Mononuclear cell (primary cell): Measurements from ENCODE around the gene CDKN2C. TPM values are rescaled to one million over a fixed set of nuclear protein-coding genes. Genes with fewer than 3 reads are reported as not detected.
"Not testable (repeated sequence)": the region's sequence is repeated elsewhere in the genome, so short reads cannot be mapped to it uniquely, and the experiment has no call there.

Experiments
- H3K27me3 ChIP-seq: 2 replicates; pipeline ENCODE4 v1.6.0; 2011; ENCODE audit warnings: low read length, control low read depth; ENCODE audit not compliant: insufficient read depth
- H3K4me1 ChIP-seq: 2 replicates; pipeline ENCODE4 v1.5.1; 2011; ENCODE audit warnings: mild to moderate bottlenecking, low read length, control low read depth; ENCODE audit not compliant: insufficient read depth
- H3K4me3 ChIP-seq: 2 replicates; pipeline ENCODE4 v1.5.1; 2011; ENCODE audit warnings: mild to moderate bottlenecking, low read length, moderate library complexity
- H3K9me3 ChIP-seq: 2 replicates; pipeline ENCODE4 v1.5.1; 2011; ENCODE audit warnings: low read depth, mild to moderate bottlenecking, control low read depth, low read length
- total RNA-seq: library from RNA; depleted of rRNA; stranded (reverse); fragments of >200 nt; gene quantifications from one replicate; pipeline ENCODE4 v1.2.3, GENCODE V29; 2012

CDKN2C gene
- total RNA-seq, 1 donor, result 5.2 TPM

DNA sequence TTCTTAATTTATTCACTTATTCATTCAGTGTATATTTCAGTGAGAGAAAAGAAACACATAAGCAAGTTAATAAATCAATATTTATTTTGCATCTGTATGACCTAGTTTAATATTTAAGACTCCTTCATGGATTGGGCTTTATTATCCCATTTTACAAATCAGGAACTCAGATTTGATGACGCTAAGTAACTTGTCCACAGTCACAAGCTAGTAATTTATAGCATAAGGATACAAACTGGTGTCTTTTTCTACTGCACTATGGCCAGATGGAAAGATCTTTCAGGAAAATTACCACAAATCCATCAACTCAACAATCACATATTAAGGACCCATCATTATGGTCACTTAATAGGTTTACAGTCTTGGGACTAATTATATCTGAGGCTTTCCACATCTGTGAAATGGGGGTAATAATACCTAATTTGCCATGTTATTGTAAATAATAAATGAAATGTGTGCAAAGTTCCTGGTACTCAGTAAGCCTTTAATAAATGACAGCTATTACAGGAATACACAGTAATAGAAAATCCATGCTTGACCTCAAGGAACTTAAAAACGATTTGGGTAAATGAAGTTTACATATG, 13.3 kb downstream of the CDKN2C start:
- H3K27me3 ChIP-seq, result peaks cover 65% of the 10 kb centered on the region
- H3K4me3 ChIP-seq, result no peak overlapping the region
- no peaks in the 10 kb centered on the region for H3K9me3 ChIP-seq
- H3K4me1 ChIP-seq, result peaks cover 8% of the 10 kb centered on the region

DNA sequence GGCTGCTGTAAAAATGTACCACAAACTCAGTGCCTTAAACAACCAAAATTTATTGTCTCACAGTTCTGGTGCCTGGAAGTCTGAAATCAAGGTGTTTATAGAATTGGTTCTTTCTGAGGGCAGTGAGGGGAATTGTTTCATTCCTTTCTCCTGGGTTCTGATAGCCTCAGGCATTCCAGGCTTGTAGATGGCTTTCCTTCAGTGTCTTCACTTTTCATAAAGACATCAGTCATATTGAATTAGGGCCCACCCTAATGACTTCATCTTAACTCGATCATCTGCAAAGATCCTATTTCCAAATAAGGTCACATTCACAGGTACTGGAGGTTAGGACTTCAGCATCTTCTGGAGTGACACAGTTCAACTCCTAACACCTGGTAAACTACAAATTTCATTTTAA, 15.0 kb downstream of the CDKN2C start:
- H3K27me3 ChIP-seq, result peaks cover 47% of the 10 kb centered on the region

DNA sequence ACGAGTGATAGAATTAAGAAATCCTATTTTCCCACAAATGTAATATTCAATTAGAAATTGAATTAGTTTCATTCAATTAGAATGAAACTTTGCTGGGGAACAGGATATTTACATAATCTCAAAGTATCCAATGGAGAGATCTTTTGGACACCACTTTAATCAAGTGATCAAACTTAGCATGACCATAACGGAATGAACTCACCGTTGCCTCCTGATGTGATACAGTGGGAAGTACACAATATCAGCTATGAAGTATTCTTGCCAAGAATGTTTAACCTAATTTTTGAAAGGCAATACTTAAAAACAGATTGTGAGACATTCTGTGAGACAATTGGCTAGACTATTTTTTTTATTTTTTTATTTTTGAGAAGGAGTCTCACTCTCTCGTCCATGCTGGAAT, 16.6 kb downstream of the CDKN2C start:
- no peak overlapping the region for H3K4me3 ChIP-seq
- H3K9me3 ChIP-seq, result no peaks in the 10 kb centered on the region
- H3K27me3 ChIP-seq, result peaks cover 34% of the 10 kb centered on the region
- H3K4me1 ChIP-seq, result no peaks in the 10 kb centered on the region

More for the DNA sequence above, 15.0 kb downstream of the CDKN2C start:
- H3K4me3 ChIP-seq, result no peak overlapping the region
- H3K9me3 ChIP-seq, result no peaks in the 10 kb centered on the region
- no peaks in the 10 kb centered on the region for H3K4me1 ChIP-seq

DNA sequence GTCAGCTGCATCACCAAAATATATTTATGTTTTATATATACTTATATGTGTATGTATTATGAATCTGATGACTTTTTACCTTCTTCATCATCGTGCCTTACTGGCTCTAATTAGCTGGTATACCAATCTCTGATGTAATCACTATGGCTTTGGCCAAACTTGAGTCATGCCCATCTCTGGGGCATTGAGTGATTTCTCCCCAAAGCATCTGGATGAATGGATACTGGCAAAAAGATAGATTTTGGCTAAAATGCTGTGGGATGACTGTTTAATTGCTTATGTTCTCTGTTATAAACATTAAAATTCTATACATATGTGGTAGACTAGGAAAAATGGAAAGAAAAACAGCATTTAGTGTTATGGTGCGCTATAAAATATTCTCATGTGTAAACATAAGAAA, 19.6 kb downstream of the CDKN2C start:
- Histone ChIP-seq H3K4me1 (no peaks in the 10 kb centered on the region), H3K27me3 (peaks cover 13% of the 10 kb centered on the region), H3K9me3 (no peaks in the 10 kb centered on the region), H3K4me3 (no peak overlapping the region)

DNA sequence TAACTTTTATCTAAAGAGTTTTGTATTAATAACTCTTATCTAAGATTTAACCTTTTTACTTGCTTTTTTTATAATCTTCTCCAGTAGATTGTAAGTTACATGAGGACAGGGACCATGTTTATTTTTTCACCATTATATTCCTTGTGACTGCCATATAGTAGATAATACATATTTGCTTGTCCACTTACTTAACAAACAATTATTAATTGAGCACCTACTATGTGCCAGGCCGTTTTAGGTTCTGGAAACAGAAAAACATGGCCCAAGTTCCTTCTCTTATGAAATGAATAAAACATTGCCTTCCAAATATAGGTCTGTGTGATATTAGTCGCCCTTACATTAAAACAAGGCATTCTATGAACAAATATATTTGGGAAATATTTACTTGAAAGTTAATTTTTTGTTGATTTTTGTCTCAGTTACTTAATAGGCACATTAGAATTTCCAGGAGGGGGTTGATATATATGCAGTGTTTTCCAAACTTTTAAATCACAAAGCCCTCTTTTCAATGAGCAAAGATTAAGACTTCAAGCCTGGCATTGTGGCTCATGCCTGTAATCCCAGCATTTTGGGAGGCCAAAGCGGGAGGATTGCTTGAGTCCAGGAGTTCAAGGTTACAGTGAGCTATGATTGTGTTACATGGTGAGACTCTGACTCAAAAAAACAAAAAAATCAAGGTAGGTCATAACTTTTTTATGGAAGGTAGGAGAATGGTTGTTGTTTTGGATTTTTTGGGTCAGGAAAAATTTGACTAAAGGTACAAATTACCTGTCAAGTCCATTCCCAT, 22.7 kb downstream of the CDKN2C start:
- H3K27me3 ChIP-seq, result no peaks in the 10 kb centered on the region
- no peak overlapping the region for H3K4me3 ChIP-seq
- H3K9me3 ChIP-seq, result no peaks in the 10 kb centered on the region
- no peaks in the 10 kb centered on the region for H3K4me1 ChIP-seq

DNA sequence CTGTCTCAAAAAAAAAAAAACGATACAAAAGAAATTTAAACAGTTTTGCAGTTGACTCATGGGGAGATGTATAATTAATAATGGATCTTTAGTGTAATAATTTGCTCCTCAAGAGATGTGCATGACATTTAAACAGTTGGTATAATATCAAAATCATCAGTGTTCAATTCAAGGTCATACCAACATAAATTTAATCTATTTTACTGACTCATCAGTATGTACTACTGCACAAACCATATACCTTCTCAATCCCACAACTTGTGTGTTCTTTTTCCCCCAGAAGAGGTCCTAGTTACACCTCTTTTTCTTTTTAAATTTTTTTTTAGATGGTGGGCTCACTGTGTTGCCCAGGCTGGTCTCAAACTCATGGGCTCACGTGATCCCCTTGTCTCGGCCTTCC, 23.6 kb downstream of the CDKN2C start:
- no peak overlapping the region for H3K4me3 ChIP-seq
- H3K27me3 ChIP-seq, result no peaks in the 10 kb centered on the region
- no peaks in the 10 kb centered on the region for H3K4me1 ChIP-seq

DNA sequence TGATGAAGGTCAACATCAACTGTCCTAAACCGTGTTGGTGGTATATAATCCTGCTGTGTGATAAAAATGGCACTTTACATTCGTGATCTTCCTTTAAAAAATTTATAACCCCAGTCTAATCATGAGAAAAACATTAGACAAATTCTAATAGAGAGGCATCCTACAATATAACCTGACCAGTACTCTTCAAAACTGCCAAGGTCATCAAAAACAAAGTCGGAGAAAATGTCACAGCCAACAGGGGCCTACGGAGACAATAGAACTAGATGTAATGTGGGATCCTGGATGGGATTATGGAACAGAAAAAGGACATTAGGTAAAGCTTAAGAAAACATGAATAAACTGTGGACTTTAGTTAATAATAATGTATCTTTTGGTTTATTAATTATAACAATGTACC, 25.0 kb downstream of the CDKN2C start:
- Histone ChIP-seq H3K4me1 (no peaks in the 10 kb centered on the region), H3K4me3 (no peak overlapping the region), H3K9me3 (no peaks in the 10 kb centered on the region), H3K27me3 (no peaks in the 10 kb centered on the region)

More for the DNA sequence above, 23.6 kb downstream of the CDKN2C start:
- no peaks in the 10 kb centered on the region for H3K9me3 ChIP-seq

DNA sequence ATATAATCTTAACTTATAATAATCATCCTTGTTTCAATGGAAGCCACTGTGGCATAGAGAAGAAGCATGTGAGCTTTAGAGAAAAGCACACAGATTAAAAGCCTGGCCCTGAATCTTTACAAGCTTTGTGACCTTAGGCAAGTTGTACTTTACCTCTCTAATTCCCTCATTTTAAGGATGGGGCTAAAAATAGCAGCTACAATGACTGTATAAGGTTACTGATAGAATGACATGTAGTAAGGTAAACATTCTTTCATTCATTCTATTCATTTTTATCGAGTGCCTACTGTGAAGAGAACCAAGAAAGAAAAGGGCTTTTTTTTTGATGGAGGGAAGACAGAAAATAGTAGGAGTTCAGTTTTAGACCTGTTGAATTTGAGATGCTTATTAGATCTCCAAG, 25.6 kb downstream of the CDKN2C start:
- Histone ChIP-seq H3K4me1 (no peaks in the 10 kb centered on the region), H3K9me3 (no peaks in the 10 kb centered on the region), H3K27me3 (no peaks in the 10 kb centered on the region), H3K4me3 (no peak overlapping the region)

DNA sequence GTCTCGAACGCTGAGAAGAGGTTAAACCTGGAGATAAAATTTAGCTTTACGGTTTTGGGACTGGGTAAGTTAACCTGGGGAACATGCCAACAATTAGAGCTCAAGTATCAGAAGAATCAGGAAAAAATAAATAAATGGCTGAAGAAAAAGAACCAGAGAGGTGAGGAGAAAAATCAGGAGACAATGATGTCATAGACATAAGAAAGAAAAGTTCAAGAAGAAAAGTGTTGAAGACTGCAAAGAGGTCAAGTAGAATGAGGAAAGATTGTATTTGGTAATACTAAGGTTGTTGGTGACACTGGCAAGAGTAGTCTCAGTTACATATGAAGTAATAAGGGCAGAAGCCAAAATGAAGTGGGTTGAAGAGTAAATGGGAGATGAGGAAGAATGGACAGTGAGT, 26.0 kb downstream of the CDKN2C start:
- Histone ChIP-seq H3K9me3 (no peaks in the 10 kb centered on the region), H3K4me3 (no peak overlapping the region), H3K4me1 (no peaks in the 10 kb centered on the region), H3K27me3 (no peaks in the 10 kb centered on the region)

DNA sequence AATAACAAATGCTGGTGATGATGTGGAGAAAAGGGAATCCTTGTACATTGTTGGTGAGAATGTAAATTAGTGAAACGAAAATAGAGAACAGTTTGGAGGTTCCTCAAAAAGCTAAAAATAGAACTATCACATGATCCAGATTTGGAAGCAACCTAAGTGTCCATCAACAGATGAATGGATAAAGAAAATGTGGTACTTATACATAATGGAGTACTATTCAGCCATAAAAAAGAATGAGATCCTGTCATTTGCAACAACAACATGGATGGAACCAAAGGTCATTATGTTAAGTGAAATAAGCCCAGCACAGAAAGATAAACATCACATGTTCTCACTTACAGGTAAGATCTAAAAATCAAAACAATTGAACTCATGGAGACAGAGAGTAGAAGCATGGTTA, 29.3 kb downstream of the CDKN2C start:
- H3K9me3 ChIP-seq, H3K27me3 ChIP-seq, H3K4me3 ChIP-seq, H3K4me1 ChIP-seq: not testable (repeated sequence)

DNA sequence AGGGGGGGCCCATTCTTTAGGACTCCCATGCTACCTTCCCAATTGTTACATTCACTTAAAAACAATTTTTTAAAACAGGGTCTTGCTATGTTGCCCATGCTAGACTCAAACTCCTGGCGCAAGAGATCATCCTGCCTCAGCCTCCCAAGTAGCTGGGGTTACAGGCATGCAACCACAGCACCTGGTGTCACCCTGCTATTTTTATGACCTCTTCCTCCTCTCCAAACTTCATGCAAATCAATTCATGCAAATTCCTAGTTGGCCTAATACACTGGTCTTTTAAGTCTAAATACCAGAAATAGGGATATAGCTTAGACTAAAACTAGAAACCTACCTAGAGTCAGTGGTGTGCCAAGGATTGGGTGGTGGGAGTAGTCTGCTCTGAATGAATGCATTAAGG, 30.1 kb downstream of the CDKN2C start:
- Histone ChIP-seq H3K27me3 (no peaks in the 10 kb centered on the region), H3K4me3 (no peak overlapping the region), H3K9me3 (no peaks in the 10 kb centered on the region), H3K4me1 (no peaks in the 10 kb centered on the region)

DNA sequence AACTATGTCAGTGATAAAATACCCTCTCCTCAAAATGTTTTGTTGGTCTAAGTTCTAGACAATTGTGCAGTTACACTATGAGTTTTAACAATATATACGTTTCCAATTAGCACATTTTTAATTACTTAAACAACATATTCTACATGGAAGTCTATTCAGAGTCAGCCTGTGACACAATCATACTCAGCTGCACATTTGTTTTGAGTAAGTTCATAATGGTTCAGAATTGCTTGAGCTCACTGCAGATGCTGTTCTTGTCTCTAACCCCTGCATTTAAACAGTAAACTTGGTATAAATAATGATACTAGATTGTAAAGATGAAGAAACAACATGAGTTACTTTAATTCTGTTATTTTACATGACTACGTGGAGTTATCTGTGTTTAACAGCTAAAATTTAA, 30.6 kb downstream of the CDKN2C start:
- Histone ChIP-seq H3K9me3 (no peaks in the 10 kb centered on the region), H3K4me1 (no peaks in the 10 kb centered on the region), H3K4me3 (no peak overlapping the region), H3K27me3 (no peaks in the 10 kb centered on the region)

DNA sequence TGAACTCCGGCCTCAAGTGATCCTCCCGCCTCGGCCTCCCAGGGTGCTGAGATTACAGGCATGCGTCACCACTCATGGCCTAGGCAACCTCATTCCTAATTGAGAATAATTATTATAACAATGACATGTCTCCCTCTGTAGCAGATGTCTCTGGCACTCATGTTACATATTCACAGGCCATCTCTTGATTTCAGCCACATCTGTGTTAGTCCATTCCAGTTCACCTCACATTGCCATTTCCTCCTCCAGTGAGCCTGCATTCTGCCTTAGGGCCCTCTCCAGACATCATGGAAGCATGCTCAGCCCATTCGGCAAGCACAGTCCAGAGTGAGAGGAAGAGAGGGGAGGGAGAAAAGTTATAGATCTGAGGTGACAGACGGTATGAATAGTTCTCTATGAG, 32.5 kb downstream of the CDKN2C start:
- Histone ChIP-seq H3K4me3 (no peak overlapping the region), H3K4me1 (no peaks in the 10 kb centered on the region), H3K9me3 (no peaks in the 10 kb centered on the region), H3K27me3 (no peaks in the 10 kb centered on the region)

DNA sequence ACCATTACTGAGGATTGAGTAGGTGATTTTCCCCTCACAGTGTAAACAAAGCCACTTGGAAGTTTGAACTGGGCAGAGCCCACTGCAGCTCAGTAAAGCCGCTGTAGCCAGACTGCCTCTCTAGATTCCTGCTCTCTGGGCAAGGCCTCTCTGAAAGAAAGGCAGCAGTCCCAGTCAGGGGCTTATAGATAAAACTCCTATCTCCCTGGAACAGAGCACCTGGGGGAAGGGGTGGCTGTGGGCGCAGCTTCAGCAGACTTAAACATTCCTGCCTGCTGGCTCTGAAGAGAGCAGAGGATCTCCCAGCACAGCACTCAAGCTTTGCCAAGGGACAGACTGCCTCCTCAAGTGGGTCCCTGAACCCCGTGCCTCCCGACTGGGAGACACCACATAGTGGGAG, 35.5 kb downstream of the CDKN2C start:
- not testable (repeated sequence) for H3K9me3 ChIP-seq, H3K4me3 ChIP-seq, H3K4me1 ChIP-seq, H3K27me3 ChIP-seq

DNA sequence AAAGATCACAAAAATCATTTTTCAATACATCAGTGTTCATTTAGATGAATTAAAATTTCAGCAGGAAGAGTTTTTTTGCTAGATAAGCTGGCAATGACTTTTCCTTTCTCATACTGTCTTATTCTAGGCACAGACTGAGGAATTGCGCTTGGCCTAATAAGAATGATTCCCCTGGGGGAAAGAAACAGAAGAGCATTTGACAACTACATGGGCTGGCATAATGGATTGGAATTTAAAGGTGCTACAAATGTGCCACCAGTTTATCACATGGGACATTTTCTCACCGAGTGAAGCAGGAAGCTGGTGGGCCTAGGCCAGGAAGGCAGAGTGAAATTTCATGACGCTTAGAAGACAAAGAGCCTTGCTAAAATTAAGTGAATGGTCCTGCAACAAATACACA, 39.3 kb downstream of the CDKN2C start:
- Histone ChIP-seq H3K27me3 (no peaks in the 10 kb centered on the region), H3K9me3 (no peaks in the 10 kb centered on the region), H3K4me1 (no peaks in the 10 kb centered on the region), H3K4me3 (no peak overlapping the region)

DNA sequence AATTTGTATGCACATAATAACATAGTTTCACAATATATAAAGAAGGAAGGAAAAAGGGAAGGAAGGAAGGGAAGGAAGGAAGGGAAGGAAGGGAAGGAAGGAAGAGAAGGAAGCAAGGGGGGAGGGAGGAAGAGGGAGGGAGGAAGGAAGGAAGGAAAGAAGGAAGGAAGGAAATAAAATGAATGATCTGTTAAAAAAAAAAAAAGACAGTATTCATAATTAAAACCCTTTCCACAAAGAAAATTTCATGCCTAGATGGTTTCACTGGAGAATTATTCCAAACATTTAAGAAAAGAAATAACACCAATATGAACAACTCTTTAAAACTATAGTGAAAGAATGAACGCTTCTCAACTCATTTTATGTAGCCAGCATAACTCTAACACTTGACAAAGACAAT, 44.8 kb downstream of the CDKN2C start:
- Histone ChIP-seq H3K4me3 (no peak overlapping the region), H3K9me3 (no peaks in the 10 kb centered on the region), H3K4me1 (no peaks in the 10 kb centered on the region), H3K27me3 (no peaks in the 10 kb centered on the region)
